AG09309 (cell line): Measurements from ENCODE around the gene RBM20.

Experiments used
- DNase-seq: peaks from one replicate; pipeline ENCODE4 v3.0.0-alpha.2; 2010; ENCODE audit warnings: low read depth
- H3K4me3 ChIP-seq: 2 replicates; pipeline ENCODE4 v1.5.1; 2011; ENCODE audit warnings: mild to moderate bottlenecking, low read depth, low read length, moderate library complexity; ENCODE audit not compliant: control insufficient read depth
- CTCF ChIP-seq: IDR thresholded peaks from 2 replicates; pipeline ENCODE4 v1.5.1; 2011; ENCODE audit warnings: mild to moderate bottlenecking, low read depth, low read length, inconsistent platforms; ENCODE audit not compliant: insufficient read depth, control insufficient read depth; ENCODE audit errors: missing control alignments

Gene RBM20

GRCh38 chr10:110642204-110643034, 1.7 kb upstream of the RBM20 start:
- TF ChIP-seq CTCF: no peak
- no peak for DNase-seq
- H3K4me3 ChIP-seq: no peak overlapping the region

GRCh38 chr10:110643035-110643652, 992 bp upstream of the RBM20 start:
- no peak overlapping the region; the same call in 1 of the 2 replicates for H3K4me3 ChIP-seq
- DNase-seq: no peak
- no peak for TF ChIP-seq CTCF

- no peak for DNase-seq
- no peak overlapping the region; the same call in 1 of the 2 replicates for H3K4me3 ChIP-seq
- no peak for TF ChIP-seq CTCF
Observed at GRCh38 chr10:110644598-110645462, 694 bp downstream of the RBM20 start.

- DNase-seq: no peak
- H3K4me3 ChIP-seq: no peak overlapping the region
- TF ChIP-seq CTCF: no peak
Observed at GRCh38 chr10:110646417-110647135, 2.4 kb downstream of the RBM20 start.

GRCh38 chr10:110647136-110647430, 2.9 kb downstream of the RBM20 start:
- DNase-seq: no peak
- no peak overlapping the region for H3K4me3 ChIP-seq
- TF ChIP-seq CTCF: no peak

- peak; percentile 15 for TF ChIP-seq CTCF
- no peak for DNase-seq
- no peak overlapping the region for H3K4me3 ChIP-seq
Observed at GRCh38 chr10:110648692-110649346, 4.7 kb downstream of the RBM20 start.
